ENCODE data around the gene NGFR. TPM values are rescaled to one million over a fixed set of nuclear protein-coding genes. Genes with fewer than 3 reads are reported as not detected.

Gene NGFR
- total RNA-seq, 4 donors from 2014 or later = 10.6 to 21.3 (median 16.1) TPM

DNA sequence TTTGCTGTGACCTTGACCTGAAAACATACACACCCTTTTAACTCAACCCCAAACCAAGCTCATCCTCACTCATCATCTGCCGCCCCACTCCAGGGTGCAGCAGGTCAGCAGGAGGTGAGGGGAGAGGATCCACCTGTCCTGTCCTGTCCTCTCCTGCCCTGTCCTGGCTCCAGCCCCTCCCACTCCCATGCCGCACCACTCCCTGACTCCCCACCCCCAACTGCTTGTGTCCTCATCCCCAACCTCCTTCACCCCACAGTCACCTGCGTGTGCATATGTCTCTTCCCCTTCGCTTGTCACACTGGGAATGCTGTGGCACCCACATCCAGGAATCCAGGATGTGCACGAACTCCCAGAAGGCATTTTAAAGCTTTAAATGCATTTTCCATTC lies 15.6 kb downstream of the NGFR start:
- peaks cover 32% of the 10 kb centered on the region for H3K27me3 ChIP-seq
- TF ChIP-seq POLR2AphosphoS5 (IDR thresholded peaks at IDR 0.05) (no peak), EP300 (IDR thresholded peaks at IDR 0.05) (no peak), POLR2A (IDR thresholded peaks at IDR 0.05) (no peak)
- TF ChIP-seq, protein P1, sequence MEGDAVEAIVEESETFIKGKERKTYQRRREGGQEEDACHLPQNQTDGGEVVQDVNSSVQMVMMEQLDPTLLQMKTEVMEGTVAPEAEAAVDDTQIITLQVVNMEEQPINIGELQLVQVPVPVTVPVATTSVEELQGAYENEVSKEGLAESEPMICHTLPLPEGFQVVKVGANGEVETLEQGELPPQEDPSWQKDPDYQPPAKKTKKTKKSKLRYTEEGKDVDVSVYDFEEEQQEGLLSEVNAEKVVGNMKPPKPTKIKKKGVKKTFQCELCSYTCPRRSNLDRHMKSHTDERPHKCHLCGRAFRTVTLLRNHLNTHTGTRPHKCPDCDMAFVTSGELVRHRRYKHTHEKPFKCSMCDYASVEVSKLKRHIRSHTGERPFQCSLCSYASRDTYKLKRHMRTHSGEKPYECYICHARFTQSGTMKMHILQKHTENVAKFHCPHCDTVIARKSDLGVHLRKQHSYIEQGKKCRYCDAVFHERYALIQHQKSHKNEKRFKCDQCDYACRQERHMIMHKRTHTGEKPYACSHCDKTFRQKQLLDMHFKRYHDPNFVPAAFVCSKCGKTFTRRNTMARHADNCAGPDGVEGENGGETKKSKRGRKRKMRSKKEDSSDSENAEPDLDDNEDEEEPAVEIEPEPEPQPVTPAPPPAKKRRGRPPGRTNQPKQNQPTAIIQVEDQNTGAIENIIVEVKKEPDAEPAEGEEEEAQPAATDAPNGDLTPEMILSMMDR (IDR thresholded peaks at IDR 0.05) = no peak
- WGBS, 2 donors (ENCODE audit: low coverage in 1 of 2) = 87 to 89% methylated on average over 5 of the region's 5 CpGs
- no peak overlapping the region for H3K4me3 ChIP-seq
- no peak overlapping the region for H3K27ac ChIP-seq
- ATAC-seq = no peak
- H3K36me3 ChIP-seq = no peaks in the 10 kb centered on the region
- H3K4me1 ChIP-seq = peaks cover 3 to 43% (median 12%) of the 10 kb centered on the region in 3 donors
- no peaks in the 10 kb centered on the region for H3K9me3 ChIP-seq

DNA sequence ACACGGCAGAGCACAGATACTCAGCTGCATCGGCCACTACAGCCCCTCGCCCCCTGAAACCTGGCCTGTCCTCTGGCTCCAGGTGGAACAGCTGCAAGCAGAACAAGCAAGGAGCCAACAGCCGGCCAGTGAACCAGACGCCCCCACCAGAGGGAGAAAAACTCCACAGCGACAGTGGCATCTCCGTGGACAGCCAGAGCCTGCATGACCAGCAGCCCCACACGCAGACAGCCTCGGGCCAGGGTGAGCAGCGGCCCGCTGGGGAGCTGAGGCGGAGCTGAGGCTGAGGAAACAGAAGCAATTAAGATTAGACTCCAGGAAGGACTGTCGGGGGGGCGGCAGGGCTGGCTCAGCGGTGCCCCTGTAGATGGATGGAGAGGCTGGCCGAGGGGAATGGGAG lies 16.7 kb downstream of the NGFR start:
- ATAC-seq = no peak
- Histone ChIP-seq H3K4me1 (peaks cover 6 to 53% (median 18%) of the 10 kb centered on the region in 3 donors), H3K27me3 (peaks cover 21% of the 10 kb centered on the region), H3K27ac (no peak overlapping the region), H3K4me3 (no peak overlapping the region), H3K9me3 (no peaks in the 10 kb centered on the region), H3K36me3 (no peaks in the 10 kb centered on the region)
- no peak for TF ChIP-seq EP300 (IDR thresholded peaks at IDR 0.05)
- TF ChIP-seq, protein P1 (IDR thresholded peaks at IDR 0.05) = no peak
- TF ChIP-seq POLR2A (IDR thresholded peaks at IDR 0.05) = no peak
- no peak for TF ChIP-seq POLR2AphosphoS5 (IDR thresholded peaks at IDR 0.05)
- 80 to 86% methylated on average over 4 to 9 of the region's 16 CpGs for WGBS, 2 donors (ENCODE audit: low coverage in 1 of 2)

DNA sequence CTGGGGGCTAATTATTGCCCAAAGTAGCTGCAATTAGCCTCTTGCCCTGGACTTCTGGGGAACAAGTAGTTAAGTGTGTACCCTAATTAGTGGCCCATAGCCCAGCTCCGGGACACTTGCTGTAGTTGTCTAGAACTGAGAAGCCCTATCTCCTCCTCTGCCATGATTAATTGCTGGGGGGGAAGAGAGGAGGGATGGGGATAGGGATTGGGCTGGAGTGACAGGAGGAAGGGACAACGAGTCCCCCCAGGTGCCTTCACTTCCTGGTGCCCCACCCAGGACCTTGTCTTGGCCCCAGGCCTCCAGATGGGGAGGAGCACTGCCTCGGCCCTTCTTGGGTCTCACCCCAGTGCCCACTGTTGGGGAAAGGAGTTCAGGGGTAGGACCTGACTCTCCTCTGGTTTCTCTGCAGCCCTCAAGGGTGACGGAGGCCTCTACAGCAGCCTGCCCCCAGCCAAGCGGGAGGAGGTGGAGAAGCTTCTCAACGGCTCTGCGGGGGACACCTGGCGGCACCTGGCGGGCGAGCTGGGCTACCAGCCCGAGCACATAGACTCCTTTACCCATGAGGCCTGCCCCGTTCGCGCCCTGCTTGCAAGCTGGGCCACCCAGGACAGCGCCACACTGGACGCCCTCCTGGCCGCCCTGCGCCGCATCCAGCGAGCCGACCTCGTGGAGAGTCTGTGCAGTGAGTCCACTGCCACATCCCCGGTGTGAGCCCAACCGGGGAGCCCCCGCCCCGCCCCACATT lies 17.4 kb downstream of the NGFR start:
- TF ChIP-seq POLR2AphosphoS5 (IDR thresholded peaks at IDR 0.05) (no peak), POLR2A (IDR thresholded peaks at IDR 0.05) (no peak), EP300 (IDR thresholded peaks at IDR 0.05) (no peak)
- TF ChIP-seq, protein P1 (IDR thresholded peaks at IDR 0.05) = no peak
- peaks cover 6 to 53% (median 18%) of the 10 kb centered on the region in 3 donors for H3K4me1 ChIP-seq
- no peaks in the 10 kb centered on the region for H3K9me3 ChIP-seq
- H3K36me3 ChIP-seq = no peaks in the 10 kb centered on the region
- H3K27ac ChIP-seq = no peak overlapping the region
- no peak for ATAC-seq
- no peak overlapping the region for H3K4me3 ChIP-seq
- WGBS, 2 donors (ENCODE audit: low coverage in 1 of 2) = 20 to 80% methylated on average over 1 of the region's 26 CpGs
- H3K27me3 ChIP-seq = peaks cover 14% of the 10 kb centered on the region

DNA sequence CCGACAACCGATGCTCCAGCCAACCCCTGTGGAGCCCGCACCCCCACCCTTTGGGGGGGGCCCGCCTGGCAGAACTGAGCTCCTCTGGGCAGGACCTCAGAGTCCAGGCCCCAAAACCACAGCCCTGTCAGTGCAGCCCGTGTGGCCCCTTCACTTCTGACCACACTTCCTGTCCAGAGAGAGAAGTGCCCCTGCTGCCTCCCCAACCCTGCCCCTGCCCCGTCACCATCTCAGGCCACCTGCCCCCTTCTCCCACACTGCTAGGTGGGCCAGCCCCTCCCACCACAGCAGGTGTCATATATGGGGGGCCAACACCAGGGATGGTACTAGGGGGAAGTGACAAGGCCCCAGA lies 17.9 kb downstream of the NGFR start:
- Histone ChIP-seq H3K4me1 (peaks cover 6 to 53% (median 18%) of the 10 kb centered on the region in 3 donors), H3K27ac (no peak overlapping the region), H3K9me3 (no peaks in the 10 kb centered on the region), H3K4me3 (no peak overlapping the region), H3K36me3 (no peaks in the 10 kb centered on the region), H3K27me3 (peaks cover 8% of the 10 kb centered on the region)
- TF ChIP-seq, protein P1 (IDR thresholded peaks at IDR 0.05) = no peak
- no peak for TF ChIP-seq POLR2AphosphoS5 (IDR thresholded peaks at IDR 0.05)
- TF ChIP-seq EP300 (IDR thresholded peaks at IDR 0.05) = no peak
- TF ChIP-seq POLR2A (IDR thresholded peaks at IDR 0.05) = no peak
- no CpG with 5 or more reads among the region's 6 CpGs for WGBS, 2 donors (ENCODE audit: low coverage in 1 of 2)
- ATAC-seq = no peak

DNA sequence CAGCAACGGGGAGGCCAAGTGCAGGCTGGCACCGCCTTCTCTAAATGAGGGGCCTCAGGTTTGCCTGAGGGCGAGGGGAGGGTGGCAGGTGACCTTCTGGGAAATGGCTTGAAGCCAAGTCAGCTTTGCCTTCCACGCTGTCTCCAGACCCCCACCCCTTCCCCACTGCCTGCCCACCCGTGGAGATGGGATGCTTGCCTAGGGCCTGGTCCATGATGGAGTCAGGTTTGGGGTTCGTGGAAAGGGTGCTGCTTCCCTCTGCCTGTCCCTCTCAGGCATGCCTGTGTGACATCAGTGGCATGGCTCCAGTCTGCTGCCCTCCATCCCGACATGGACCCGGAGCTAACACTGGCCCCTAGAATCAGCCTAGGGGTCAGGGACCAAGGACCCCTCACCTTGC lies 18.5 kb downstream of the NGFR start:
- H3K27me3 ChIP-seq = peaks cover 4% of the 10 kb centered on the region
- no peaks in the 10 kb centered on the region for H3K36me3 ChIP-seq
- TF ChIP-seq, protein P1 (IDR thresholded peaks at IDR 0.05) = no peak
- no peak for TF ChIP-seq POLR2A (IDR thresholded peaks at IDR 0.05)
- no peak for TF ChIP-seq EP300 (IDR thresholded peaks at IDR 0.05)
- no peak for TF ChIP-seq POLR2AphosphoS5 (IDR thresholded peaks at IDR 0.05)
- ATAC-seq = no peak
- no peak overlapping the region for H3K4me3 ChIP-seq
- 100% methylated on average over 2 of the region's 8 CpGs; no CpG with 5 or more reads in 1 of the 2 donors for whole genome bisulfite sequencing, 2 donors (ENCODE audit: low coverage in 1 of 2)
- no peaks in the 10 kb centered on the region for H3K9me3 ChIP-seq
- H3K4me1 ChIP-seq = peaks cover 6 to 52% (median 18%) of the 10 kb centered on the region in 3 donors
- peak overlapping the region in 1 of 4 donors; percentile 81 for H3K27ac ChIP-seq

Measured in gastroesophageal sphincter (tissue), 4 donors.